Epithelial cell of proximal tubule (primary cell): ENCODE measurements around the gene CLDN25. TPM values are rescaled to one million over a fixed set of nuclear protein-coding genes. Genes with fewer than 3 reads are reported as not detected.

ENCODE experiments used
- DNase-seq: peaks from one replicate; pipeline ENCODE4 v3.0.0-alpha.2; 2011; ENCODE audit warnings: low read depth
- H3K4me3 ChIP-seq: 2 replicates; pipeline ENCODE4 v1.5.1; 2011; ENCODE audit warnings: low read depth, mild to moderate bottlenecking, low read length
- CTCF ChIP-seq: conservative IDR thresholded peaks from 2 replicates; pipeline ENCODE4 v1.5.1; 2012; ENCODE audit warnings: low read depth, mild to moderate bottlenecking, low read length
- total RNA-seq: library from RNA; depleted of rRNA; stranded (reverse); fragments of >200 nt; gene quantifications from 2 replicates; pipeline ENCODE4 v1.2.3, GENCODE V29; 2015

The CLDN25 gene
- total RNA-seq, 1 donor from 2014 or later, result not detected

- H3K4me3 ChIP-seq, result no peak overlapping the region
- no peak for DNase-seq
- no peak for TF ChIP-seq CTCF
These were observed 14.9 kb upstream of the CLDN25 start for GRCh38 chr11:113764527-113765219.

GRCh38 chr11:113771964-113772363 is 7.6 kb upstream of the CLDN25 start:
- no peak overlapping the region for H3K4me3 ChIP-seq
- TF ChIP-seq CTCF, result no peak
- DNase-seq, result no peak

- peak; percentile 6 for DNase-seq
- no peak for TF ChIP-seq CTCF
- peak overlapping the region; percentile 99 for H3K4me3 ChIP-seq
These were observed 6.5 kb upstream of the CLDN25 start for GRCh38 chr11:113773092-113773415.

- peak within 1 kb of the TSS; percentile 99 for H3K4me3 ChIP-seq
- peak; percentile 76 for DNase-seq
- TF ChIP-seq CTCF, result peak; percentile 93
These were observed 6.0 kb upstream of the CLDN25 start, which contains the start of gene ZW10 for GRCh38 chr11:113773416-113774173. Gene ZW10 (minus strand): TSS chr11:113773692. CDS start chr11:113773666, 26 bp downstream.

- no peak for DNase-seq
- no peak for TF ChIP-seq CTCF
- peak overlapping the region; percentile 99 for H3K4me3 ChIP-seq
These were observed 5.5 kb upstream of the CLDN25 start for GRCh38 chr11:113774174-113774503.

GRCh38 chr11:113778111-113778910 is 1.3 kb upstream of the CLDN25 start:
- peak; percentile 52 for DNase-seq
- no peak overlapping the region for H3K4me3 ChIP-seq
- no peak for TF ChIP-seq CTCF
